HL-60/S4 treated with phorbol 12-myristate 13-acetate at 8.2 ng/mL for 4 days and 3 days (cell line): ENCODE measurements around the gene NBDY.
"Not testable (repeated sequence)": the region's sequence is repeated elsewhere in the genome, so short reads cannot be mapped to it uniquely, and the experiment has no call there.

Source experiments
- in situ Hi-C: fragments of 300-500 bp; cut with MboI; formaldehyde crosslinking; loops from 2 replicates; pipeline ENCODE4 v1.15.0; 2022; ENCODE audit warnings: low sequenced_read_pairs

The NBDY gene

GRCh38 chrX:56764153-56764974 lies 35.3 kb downstream of the NBDY start:
- in situ Hi-C loops, result no loop called here

GRCh38 chrX:56764975-56765791 lies 36.1 kb downstream of the NBDY start:
- in situ Hi-C loops, result no loop called here

- in situ Hi-C loops, result no loop called here
Measured at GRCh38 chrX:56765811-56766553, 36.9 kb downstream of the NBDY start.

- in situ Hi-C loops, result no loop called here
Measured at GRCh38 chrX:56766554-56767347, 37.7 kb downstream of the NBDY start.

- in situ Hi-C loops, result not testable (repeated sequence)
Measured at GRCh38 chrX:56767348-56768119, 38.5 kb downstream of the NBDY start.

GRCh38 chrX:56768120-56768660 lies 39.1 kb downstream of the NBDY start:
- in situ Hi-C loops, result not testable (repeated sequence)

- in situ Hi-C loops, result not testable (repeated sequence)
Measured at GRCh38 chrX:56772675-56773521, 43.9 kb downstream of the NBDY start.

- in situ Hi-C loops, result not testable (repeated sequence)
Measured at GRCh38 chrX:56773522-56774060, 44.5 kb downstream of the NBDY start.

- in situ Hi-C loops, result not testable (repeated sequence)
Measured at GRCh38 chrX:56778099-56778923, 49.3 kb downstream of the NBDY start.

GRCh38 chrX:56778924-56779468 lies 50.0 kb downstream of the NBDY start:
- in situ Hi-C loops, result not testable (repeated sequence)

GRCh38 chrX:56780681-56781649 lies 51.9 kb downstream of the NBDY start:
- in situ Hi-C loops, result not testable (repeated sequence)

GRCh38 chrX:56782352-56782751 lies 53.3 kb downstream of the NBDY start:
- in situ Hi-C loops, result no loop called here

GRCh38 chrX:56782791-56783449 lies 53.9 kb downstream of the NBDY start:
- in situ Hi-C loops, result no loop called here

GRCh38 chrX:56783450-56783831 lies 54.4 kb downstream of the NBDY start:
- in situ Hi-C loops, result no loop called here

- in situ Hi-C loops, result no loop called here
Measured at GRCh38 chrX:56783996-56784620, 55.1 kb downstream of the NBDY start.
